ENCODE results near the gene IRF2. TPM values are rescaled to one million over a fixed set of nuclear protein-coding genes. Genes with fewer than 3 reads are reported as not detected.
"Not testable (repeated sequence)": the region's sequence is repeated elsewhere in the genome, so short reads cannot be mapped to it uniquely, and the experiment has no call there.

The IRF2 gene
- total and polyA plus RNA-seq, 4 donors = 14.1 to 49.4 (median 27.4) TPM

- H3K27ac ChIP-seq (ENCODE audit: low read depth in 1 of 2, low read length in 2 of 2) = no peak overlapping the region
- no peaks in the 10 kb centered on the region for H3K27me3 ChIP-seq (ENCODE audit: control insufficient read depth in 1 of 2, insufficient read depth in 2 of 2, low read length in 1 of 2)
- no peak overlapping the region for H3K4me3 ChIP-seq (ENCODE audit: low read length in 2 of 2)
- 87 to 89% methylated on average over 2 of the region's 2 CpGs for whole genome bisulfite sequencing, 2 donors
- H3K36me3 ChIP-seq (ENCODE audit: control insufficient read depth in 1 of 2, insufficient read depth in 2 of 2, low read length in 1 of 2) = no peaks in the 10 kb centered on the region
- no peak for DNase-seq
- no peaks in the 10 kb centered on the region for H3K4me1 ChIP-seq (ENCODE audit: control insufficient read depth in 1 of 2, insufficient read depth in 2 of 2, low read length in 2 of 2)
- no peaks in the 10 kb centered on the region for H3K9me3 ChIP-seq (ENCODE audit: control insufficient read depth, low read length)
- no peak for ATAC-seq (ENCODE audit: low FRiP score)
- intact Hi-C loops (cut with DNase I) = no loop called here
Measured at GRCh38 chr4:184346682-184347081, 127.7 kb downstream of the IRF2 start.

GRCh38 chr4:184346273-184346672, 128.1 kb downstream of the IRF2 start:
- H3K36me3 ChIP-seq (ENCODE audit: control insufficient read depth in 1 of 2, insufficient read depth in 2 of 2, low read length in 1 of 2); ATAC-seq (ENCODE audit: low FRiP score); DNase-seq; intact Hi-C loops (cut with DNase I); H3K9me3 ChIP-seq (ENCODE audit: control insufficient read depth, low read length); H3K27me3 ChIP-seq (ENCODE audit: control insufficient read depth in 1 of 2, insufficient read depth in 2 of 2, low read length in 1 of 2); H3K4me3 ChIP-seq (ENCODE audit: low read length in 2 of 2); H3K4me1 ChIP-seq (ENCODE audit: control insufficient read depth in 1 of 2, insufficient read depth in 2 of 2, low read length in 2 of 2); H3K27ac ChIP-seq (ENCODE audit: low read depth in 1 of 2, low read length in 2 of 2): not testable (repeated sequence)
- 94 to 95% methylated on average over 6 of the region's 6 CpGs for WGBS, 2 donors

- no peaks in the 10 kb centered on the region for H3K27me3 ChIP-seq (ENCODE audit: control insufficient read depth in 1 of 2, insufficient read depth in 2 of 2, low read length in 1 of 2)
- no peak overlapping the region for H3K4me3 ChIP-seq (ENCODE audit: low read length in 2 of 2)
- no peaks in the 10 kb centered on the region for H3K36me3 ChIP-seq (ENCODE audit: control insufficient read depth in 1 of 2, insufficient read depth in 2 of 2, low read length in 1 of 2)
- 84 to 87% methylated on average over 3 of the region's 3 CpGs for WGBS, 2 donors
- DNase-seq (peak in 1 of 2 donors; percentile 76), ATAC-seq (ENCODE audit: low FRiP score) (no peak)
- no peak overlapping the region for H3K27ac ChIP-seq (ENCODE audit: low read depth in 1 of 2, low read length in 2 of 2)
- intact Hi-C loops (cut with DNase I) = no loop called here
- no peaks in the 10 kb centered on the region for H3K4me1 ChIP-seq (ENCODE audit: control insufficient read depth in 1 of 2, insufficient read depth in 2 of 2, low read length in 2 of 2)
- no peaks in the 10 kb centered on the region for H3K9me3 ChIP-seq (ENCODE audit: control insufficient read depth, low read length)
Measured at GRCh38 chr4:184345573-184345922, 128.8 kb downstream of the IRF2 start.

- ATAC-seq (ENCODE audit: low FRiP score) = no peak
- WGBS, 2 donors = 93 to 96% methylated on average over 8 of the region's 8 CpGs
- intact Hi-C loops (cut with DNase I) = loop anchor here in 1 of 2 donors (5.0 kb wide), 1 partner anchor 127 kb away; the partner anchor contains the start of gene IRF2
Measured at GRCh38 chr4:184344899-184345572, 129.3 kb downstream of the IRF2 start.

GRCh38 chr4:184344435-184344834, 129.9 kb downstream of the IRF2 start:
- no peak overlapping the region for H3K4me3 ChIP-seq (ENCODE audit: low read length in 2 of 2)
- no peaks in the 10 kb centered on the region for H3K36me3 ChIP-seq (ENCODE audit: control insufficient read depth in 1 of 2, insufficient read depth in 2 of 2, low read length in 1 of 2)
- no peaks in the 10 kb centered on the region for H3K4me1 ChIP-seq (ENCODE audit: control insufficient read depth in 1 of 2, insufficient read depth in 2 of 2, low read length in 2 of 2)
- H3K27me3 ChIP-seq (ENCODE audit: control insufficient read depth in 1 of 2, insufficient read depth in 2 of 2, low read length in 1 of 2) = no peaks in the 10 kb centered on the region
- H3K27ac ChIP-seq (ENCODE audit: low read depth in 1 of 2, low read length in 2 of 2) = no peak overlapping the region
- no peaks in the 10 kb centered on the region for H3K9me3 ChIP-seq (ENCODE audit: control insufficient read depth, low read length)
- ATAC-seq (ENCODE audit: low FRiP score) (no peak), DNase-seq (no peak)
- WGBS, 2 donors = 86 to 87% methylated on average over 4 of the region's 4 CpGs
- intact Hi-C loops (cut with DNase I) = loop anchor here in 1 of 2 donors (5.0 kb wide), 1 partner anchor 128 kb away; the partner anchor contains the start of gene IRF2

More at GRCh38 chr4:184344899-184345572, 129.3 kb downstream of the IRF2 start:
- H3K4me3 ChIP-seq (ENCODE audit: low read length in 2 of 2) = no peak overlapping the region
- H3K4me1 ChIP-seq (ENCODE audit: control insufficient read depth in 1 of 2, insufficient read depth in 2 of 2, low read length in 2 of 2) = no peaks in the 10 kb centered on the region
- no peaks in the 10 kb centered on the region for H3K9me3 ChIP-seq (ENCODE audit: control insufficient read depth, low read length)
- no peak for DNase-seq
- H3K27me3 ChIP-seq (ENCODE audit: control insufficient read depth in 1 of 2, insufficient read depth in 2 of 2, low read length in 1 of 2) = no peaks in the 10 kb centered on the region
- H3K36me3 ChIP-seq (ENCODE audit: control insufficient read depth in 1 of 2, insufficient read depth in 2 of 2, low read length in 1 of 2) = no peaks in the 10 kb centered on the region
- H3K27ac ChIP-seq (ENCODE audit: low read depth in 1 of 2, low read length in 2 of 2) = no peak overlapping the region

- Histone ChIP-seq H3K27me3 (ENCODE audit: control insufficient read depth in 1 of 2, insufficient read depth in 2 of 2, low read length in 1 of 2) (no peaks in the 10 kb centered on the region), H3K4me3 (ENCODE audit: low read length in 2 of 2) (peak overlapping the region; percentile 82 to 98), H3K36me3 (ENCODE audit: control insufficient read depth in 1 of 2, insufficient read depth in 2 of 2, low read length in 1 of 2) (no peaks in the 10 kb centered on the region), H3K4me1 (ENCODE audit: control insufficient read depth in 1 of 2, insufficient read depth in 2 of 2, low read length in 2 of 2) (no peaks in the 10 kb centered on the region), H3K9me3 (ENCODE audit: control insufficient read depth, low read length) (no peaks in the 10 kb centered on the region), H3K27ac (ENCODE audit: low read depth in 1 of 2, low read length in 2 of 2) (peak overlapping the region in 1 of 2 donors; percentile 95)
- ATAC-seq (ENCODE audit: low FRiP score) = peak; percentile 90
- peak; percentile 79 to 83 for DNase-seq
- 2% methylated on average over 19 of the region's 19 CpGs for WGBS, 2 donors
- intact Hi-C loops (cut with DNase I) = loop anchor here in 1 of 2 donors (5.0 kb wide), 1 partner anchor 129 kb away; the partner anchor contains the start of gene IRF2
Measured at GRCh38 chr4:184343502-184344177, 130.7 kb downstream of the IRF2 start.

- not testable (repeated sequence) for H3K4me1 ChIP-seq (ENCODE audit: control insufficient read depth in 1 of 2, insufficient read depth in 2 of 2, low read length in 2 of 2); ATAC-seq (ENCODE audit: low FRiP score); H3K27ac ChIP-seq (ENCODE audit: low read depth in 1 of 2, low read length in 2 of 2); H3K27me3 ChIP-seq (ENCODE audit: control insufficient read depth in 1 of 2, insufficient read depth in 2 of 2, low read length in 1 of 2); H3K4me3 ChIP-seq (ENCODE audit: low read length in 2 of 2); H3K36me3 ChIP-seq (ENCODE audit: control insufficient read depth in 1 of 2, insufficient read depth in 2 of 2, low read length in 1 of 2); DNase-seq; H3K9me3 ChIP-seq (ENCODE audit: control insufficient read depth, low read length)
- WGBS, 2 donors = 88 to 90% methylated on average over 1 of the region's 1 CpG
- intact Hi-C loops (cut with DNase I) = loop anchor here in 1 of 2 donors (5.0 kb wide), 1 partner anchor 129 kb away; the partner anchor contains the start of gene IRF2
Measured at GRCh38 chr4:184342857-184343237, 131.5 kb downstream of the IRF2 start.

- intact Hi-C loops (cut with DNase I) = loop anchor here in 1 of 2 donors (5.0 kb wide), 1 partner anchor 130 kb away; the partner anchor contains the start of gene IRF2
- Histone ChIP-seq H3K36me3 (ENCODE audit: control insufficient read depth in 1 of 2, insufficient read depth in 2 of 2, low read length in 1 of 2) (no peaks in the 10 kb centered on the region), H3K4me1 (ENCODE audit: control insufficient read depth in 1 of 2, insufficient read depth in 2 of 2, low read length in 2 of 2) (no peaks in the 10 kb centered on the region), H3K27me3 (ENCODE audit: control insufficient read depth in 1 of 2, insufficient read depth in 2 of 2, low read length in 1 of 2) (no peaks in the 10 kb centered on the region), H3K9me3 (ENCODE audit: control insufficient read depth, low read length) (no peaks in the 10 kb centered on the region), H3K27ac (ENCODE audit: low read depth in 1 of 2, low read length in 2 of 2) (no peak overlapping the region), H3K4me3 (ENCODE audit: low read length in 2 of 2) (no peak overlapping the region)
- DNase-seq (no peak), ATAC-seq (ENCODE audit: low FRiP score) (no peak)
- WGBS, 2 donors = 93 to 94% methylated on average over 6 of the region's 6 CpGs
Measured at GRCh38 chr4:184342167-184342856, 132.0 kb downstream of the IRF2 start.
